RKO (cell line): ENCODE results near the gene TMEM263.
"Not testable (repeated sequence)": the region's sequence is repeated elsewhere in the genome, so short reads cannot be mapped to it uniquely, and the experiment has no call there.

Experiments used
- DNase-seq: peaks from one replicate; pipeline ENCODE4 v3.0.0-alpha.2; 2016; ENCODE audit warnings: low spot score

Gene TMEM263

GRCh38 chr12:106955377-106956047 lies at the start of gene TMEM263:
Gene TMEM263 (plus strand): TSS chr12:106955907. CDS start chr12:106967117, 11,210 bp downstream.
- DNase-seq = peak; percentile 93

GRCh38 chr12:106906715-106907114 lies 49.0 kb upstream of the TMEM263 start:
- no peak for DNase-seq

- no peak for DNase-seq
Measured at GRCh38 chr12:106907411-106907810, 48.3 kb upstream of the TMEM263 start.

DNA sequence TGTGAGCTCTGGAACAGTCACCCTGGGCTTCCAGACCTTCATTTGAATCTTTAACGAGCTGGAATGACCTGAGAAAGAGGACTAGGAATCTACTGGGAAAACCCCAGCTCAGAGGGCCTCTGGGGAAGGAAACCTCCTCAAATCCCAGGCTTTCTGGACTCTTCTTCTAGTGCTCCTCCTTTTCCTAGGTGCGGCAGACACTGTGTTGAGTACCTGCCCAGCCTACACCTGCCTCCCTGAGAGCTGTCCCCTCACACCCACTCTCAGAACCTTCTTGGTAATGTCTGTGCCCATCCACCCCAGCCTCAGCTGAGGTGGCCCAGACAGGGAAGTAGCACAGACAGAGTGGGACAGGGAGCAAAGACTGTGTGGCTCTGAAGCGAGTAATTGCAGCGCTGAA lies 47.9 kb upstream of the TMEM263 start:
- no peak for DNase-seq

DNA sequence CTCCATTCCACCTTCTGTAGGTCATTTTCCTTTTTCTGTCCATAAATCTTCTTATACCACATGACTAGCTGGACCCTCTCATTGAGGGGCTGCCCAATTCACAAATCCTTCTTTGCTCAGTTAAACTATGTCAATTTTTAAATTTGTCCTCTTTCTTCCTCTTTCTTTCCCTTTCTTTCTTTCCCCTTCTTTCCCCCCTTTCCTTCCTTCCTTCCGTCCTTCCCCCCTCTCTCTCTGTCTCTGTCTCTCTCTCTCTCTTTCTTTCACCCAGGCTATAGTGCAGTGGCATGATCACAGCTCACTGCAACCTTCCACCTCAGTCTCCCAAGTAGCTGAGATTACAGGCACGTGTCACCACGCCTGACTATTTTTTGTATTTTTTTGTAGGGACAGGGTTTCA lies 47.1 kb upstream of the TMEM263 start:
- no peak for DNase-seq

- DNase-seq = no peak
Measured at GRCh38 chr12:106910202-106910601, 45.5 kb upstream of the TMEM263 start.

- DNase-seq = no peak
Measured at GRCh38 chr12:106911581-106911980, 44.1 kb upstream of the TMEM263 start.

- no peak for DNase-seq
Measured at GRCh38 chr12:106913456-106913855, 42.3 kb upstream of the TMEM263 start.

- no peak for DNase-seq
Measured at GRCh38 chr12:106914796-106915634, 40.7 kb upstream of the TMEM263 start.

GRCh38 chr12:106915635-106916026 lies 40.1 kb upstream of the TMEM263 start:
- no peak for DNase-seq

- no peak for DNase-seq
Measured at GRCh38 chr12:106917503-106917902, 38.2 kb upstream of the TMEM263 start.

- peak; percentile 19 for DNase-seq
Measured at GRCh38 chr12:106918746-106919145, 37.0 kb upstream of the TMEM263 start.

- DNase-seq = peak; percentile 49
Measured at GRCh38 chr12:106919910-106920544, 35.7 kb upstream of the TMEM263 start.

DNA sequence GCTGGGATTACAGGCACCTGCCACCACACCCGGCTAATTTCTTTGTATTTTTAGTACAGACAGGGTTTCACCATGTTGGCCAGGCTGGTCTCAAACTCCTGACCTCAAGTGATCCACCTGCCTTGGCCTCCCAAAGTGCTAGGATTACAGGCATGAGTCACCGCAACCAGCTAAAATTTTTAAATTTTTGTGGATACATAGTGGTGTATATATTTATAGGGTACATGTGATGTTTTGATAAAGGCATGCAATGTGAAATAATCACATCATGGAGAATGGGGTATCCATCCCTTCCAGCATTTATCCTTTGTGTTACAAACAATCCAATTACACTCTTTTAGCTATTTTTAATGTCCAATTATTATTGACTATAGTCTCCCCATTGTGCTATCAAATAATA lies 33.7 kb upstream of the TMEM263 start:
- not testable (repeated sequence) for DNase-seq

GRCh38 chr12:106923594-106923993 lies 32.1 kb upstream of the TMEM263 start:
- DNase-seq = not testable (repeated sequence)

DNA sequence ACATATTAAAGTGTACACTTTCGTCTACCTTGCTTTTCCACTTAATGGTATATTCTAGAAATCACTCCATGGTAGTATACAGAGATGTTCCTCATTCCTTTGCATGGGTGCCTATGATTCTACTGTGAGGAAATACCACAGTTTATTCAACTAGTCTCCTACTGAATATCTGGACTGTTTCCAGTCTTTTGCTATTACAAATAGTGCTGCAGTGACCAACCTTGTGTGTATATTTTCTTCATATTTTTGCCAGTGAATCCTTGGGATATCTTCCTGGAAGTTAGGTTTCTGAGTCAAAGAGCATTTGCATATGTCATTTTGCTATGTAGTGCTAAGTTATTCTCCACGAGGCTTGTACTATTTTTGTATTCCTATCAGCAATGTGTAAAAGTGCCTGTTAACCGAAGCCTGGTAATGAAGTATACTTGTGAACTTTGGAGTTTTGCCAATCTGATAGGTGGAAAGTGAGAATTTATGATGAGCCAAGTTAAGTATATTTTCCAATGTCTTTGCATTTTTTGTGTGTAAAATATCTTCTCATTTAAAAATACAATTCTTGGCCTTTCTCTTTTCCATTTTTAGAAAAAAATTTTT lies 31.3 kb upstream of the TMEM263 start:
- DNase-seq = no peak

GRCh38 chr12:106926657-106927056 lies 29.1 kb upstream of the TMEM263 start:
- no peak for DNase-seq

DNA sequence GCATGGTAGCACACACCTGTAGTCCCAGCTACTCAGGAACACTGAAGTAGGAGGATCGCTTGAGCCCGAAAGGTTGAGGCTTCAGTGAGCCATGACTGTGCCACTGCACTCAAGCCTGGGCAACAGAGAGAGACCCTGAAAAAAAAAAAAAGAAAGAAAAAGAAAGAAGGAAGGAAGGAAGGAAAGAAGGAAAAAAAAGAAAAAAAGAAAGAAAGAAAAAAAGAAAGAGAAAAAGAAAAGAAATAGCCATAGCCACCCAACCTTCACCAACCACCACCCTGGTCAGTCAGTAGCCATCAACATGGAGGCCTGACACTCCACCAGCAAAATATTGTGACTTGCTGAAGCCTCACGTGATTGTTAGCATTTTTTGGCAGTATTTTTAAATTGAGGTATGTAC lies 21.4 kb upstream of the TMEM263 start:
- DNase-seq = no peak

GRCh38 chr12:106941481-106942156 lies 14.1 kb upstream of the TMEM263 start:
- DNase-seq = no peak

GRCh38 chr12:106942775-106943174 lies 12.9 kb upstream of the TMEM263 start:
- no peak for DNase-seq

- DNase-seq = no peak
Measured at GRCh38 chr12:106945261-106945851, 10.4 kb upstream of the TMEM263 start.

DNA sequence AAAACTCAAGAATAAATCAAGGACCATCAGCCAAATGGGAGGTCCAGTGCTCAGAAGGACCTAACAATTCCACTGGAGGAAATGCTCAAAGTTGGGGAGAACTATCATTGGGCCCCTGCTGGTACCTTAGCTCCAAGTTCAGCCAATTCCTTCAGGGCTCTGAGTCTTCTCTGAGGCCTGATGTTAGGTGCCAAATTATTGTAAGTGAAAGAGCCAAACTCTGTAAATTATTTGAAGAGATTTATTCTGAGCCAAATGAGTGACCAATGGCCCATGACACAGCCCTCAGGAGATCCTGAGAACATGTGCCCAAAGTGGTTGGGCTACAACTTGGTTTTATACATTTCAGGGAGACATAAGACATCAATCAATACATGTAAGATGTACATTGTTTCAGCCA lies 8.2 kb upstream of the TMEM263 start:
- no peak for DNase-seq
